Activated CD4-positive, alpha-beta T cell treated with anti-CD3 and anti-CD28 coated beads for 4 hours (primary cell): ENCODE results near the gene KATNAL2.
A peak's percentile ranks its signal among the peaks of the same experiment; 100 is the strongest.

Source experiments
- DNase-seq, 2 donors: peaks; one replicate each; pipeline ENCODE4 v3.0.0-alpha.2; 2020

The KATNAL2 gene

GRCh38 chr18:46917108-46917802, at the start of gene KATNAL2, which contains the start of gene PIAS2:
KATNAL2 (plus strand) TSS chr18:46917602; CDS start chr18:46946873, 29,271 bp downstream.
PIAS2 (minus strand) TSS chr18:46917507; CDS start chr18:46917345, 162 bp downstream.
- DNase-seq = peak; percentile 67 to 72

- no peak for DNase-seq
Measured at GRCh38 chr18:46868169-46868921, 49.1 kb upstream of the KATNAL2 start.

GRCh38 chr18:46877329-46877987, 39.9 kb upstream of the KATNAL2 start:
- DNase-seq = no peak

- DNase-seq = no peak
Measured at GRCh38 chr18:46883180-46883579, 34.2 kb upstream of the KATNAL2 start.

GRCh38 chr18:46886893-46887292, 30.5 kb upstream of the KATNAL2 start:
- DNase-seq = no peak

- DNase-seq = no peak
Measured at GRCh38 chr18:46888965-46889364, 28.4 kb upstream of the KATNAL2 start.

GRCh38 chr18:46891742-46892214, 25.6 kb upstream of the KATNAL2 start:
- no peak for DNase-seq

DNA sequence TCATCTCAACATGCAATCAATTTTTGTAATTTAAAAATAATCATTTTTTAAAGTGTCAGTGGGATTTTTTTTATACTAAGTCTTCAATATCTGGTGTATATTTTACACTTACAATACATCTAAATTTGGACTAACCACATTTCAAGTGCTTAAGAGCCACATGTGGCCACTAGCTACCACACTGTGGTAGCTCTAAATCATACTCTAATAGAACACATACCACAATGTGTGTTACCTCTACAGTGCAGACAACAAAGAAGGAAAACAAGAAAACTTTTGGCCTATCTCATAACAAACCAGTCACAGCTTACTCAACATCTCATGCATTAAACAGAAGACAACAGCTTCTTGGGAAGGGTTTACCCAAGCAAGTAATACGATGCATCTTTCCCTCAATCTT, 24.6 kb upstream of the KATNAL2 start:
- no peak for DNase-seq

GRCh38 chr18:46893360-46893759, 24.0 kb upstream of the KATNAL2 start:
- no peak for DNase-seq

GRCh38 chr18:46894124-46894523, 23.3 kb upstream of the KATNAL2 start:
- DNase-seq = no peak

GRCh38 chr18:46899274-46899948, 18.0 kb upstream of the KATNAL2 start:
- DNase-seq = no peak

DNA sequence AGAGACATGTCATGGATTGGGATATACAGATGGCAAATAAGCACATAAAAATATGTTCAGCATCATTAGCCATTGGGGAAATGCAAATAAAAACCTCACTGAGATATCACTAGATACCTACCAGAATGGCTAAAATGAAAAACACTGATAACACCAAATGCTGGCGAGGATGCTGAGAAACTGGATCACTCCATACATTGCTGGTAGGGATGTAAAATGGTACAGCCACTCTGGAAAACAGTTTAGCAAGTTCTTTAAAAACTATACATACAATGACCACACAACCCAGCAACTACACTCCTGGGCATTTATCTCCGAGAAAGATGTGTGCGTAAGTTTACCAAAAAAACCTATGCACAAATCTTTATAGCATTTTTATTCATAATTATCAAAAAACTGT, 14.0 kb upstream of the KATNAL2 start:
- DNase-seq = no peak

DNA sequence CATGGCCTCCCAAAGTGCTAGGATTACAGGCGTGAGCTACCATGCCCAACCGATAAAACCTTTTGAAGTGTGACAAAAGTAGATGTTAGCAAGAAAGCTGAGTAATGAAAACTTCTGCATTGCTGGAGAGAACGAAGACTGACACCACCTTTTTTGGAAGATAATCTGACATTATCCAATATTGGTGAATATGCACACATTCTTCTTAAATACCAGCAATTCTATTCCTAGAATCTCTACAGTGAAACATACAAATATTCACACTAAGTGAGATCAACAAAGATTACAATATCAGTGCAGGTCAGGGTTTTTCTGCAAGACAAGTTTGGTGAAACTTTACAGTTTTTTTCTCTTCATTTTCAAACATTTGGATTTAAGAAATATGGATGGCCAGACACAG, 7.9 kb upstream of the KATNAL2 start:
- no peak for DNase-seq

GRCh38 chr18:46910856-46911255, 6.5 kb upstream of the KATNAL2 start:
- no peak for DNase-seq

DNA sequence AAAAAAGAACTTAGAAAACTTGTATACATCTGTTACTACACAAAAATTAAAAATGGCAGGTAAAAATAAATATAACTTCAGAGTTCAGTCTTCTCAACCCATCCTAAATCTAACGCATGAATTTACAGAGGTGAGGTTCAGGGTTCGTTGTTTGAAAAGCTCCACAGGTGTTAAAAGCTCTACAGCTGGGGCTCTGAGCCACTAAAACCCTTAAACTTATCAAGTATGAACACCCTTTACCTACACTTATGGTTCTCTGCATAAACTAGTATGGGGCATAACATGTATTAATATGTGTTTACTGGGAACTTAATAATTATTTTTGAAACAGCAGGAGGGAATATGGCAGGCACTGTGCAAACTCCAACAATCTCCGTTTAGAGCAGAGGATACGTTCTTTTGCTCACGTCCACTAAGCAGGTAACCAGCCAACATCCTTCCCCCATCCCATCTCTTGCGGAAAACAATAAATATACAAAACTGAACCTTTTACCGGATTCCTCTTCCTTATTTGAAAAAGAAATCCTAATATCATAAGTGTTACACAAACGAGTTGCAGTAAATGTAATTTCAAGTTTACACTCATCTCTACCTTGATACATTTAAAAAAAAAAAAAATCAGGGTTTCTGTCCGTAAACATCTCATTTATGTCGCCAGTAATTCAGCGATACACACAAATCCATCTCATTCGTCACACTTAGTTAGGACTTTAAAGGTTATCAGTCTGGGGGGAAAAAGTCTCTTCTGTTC, 1.4 kb upstream of the KATNAL2 start:
- DNase-seq = no peak

GRCh38 chr18:46916551-46917107, 773 bp upstream of the KATNAL2 start:
- peak in 1 of 2 donors; percentile 25 for DNase-seq

DNA sequence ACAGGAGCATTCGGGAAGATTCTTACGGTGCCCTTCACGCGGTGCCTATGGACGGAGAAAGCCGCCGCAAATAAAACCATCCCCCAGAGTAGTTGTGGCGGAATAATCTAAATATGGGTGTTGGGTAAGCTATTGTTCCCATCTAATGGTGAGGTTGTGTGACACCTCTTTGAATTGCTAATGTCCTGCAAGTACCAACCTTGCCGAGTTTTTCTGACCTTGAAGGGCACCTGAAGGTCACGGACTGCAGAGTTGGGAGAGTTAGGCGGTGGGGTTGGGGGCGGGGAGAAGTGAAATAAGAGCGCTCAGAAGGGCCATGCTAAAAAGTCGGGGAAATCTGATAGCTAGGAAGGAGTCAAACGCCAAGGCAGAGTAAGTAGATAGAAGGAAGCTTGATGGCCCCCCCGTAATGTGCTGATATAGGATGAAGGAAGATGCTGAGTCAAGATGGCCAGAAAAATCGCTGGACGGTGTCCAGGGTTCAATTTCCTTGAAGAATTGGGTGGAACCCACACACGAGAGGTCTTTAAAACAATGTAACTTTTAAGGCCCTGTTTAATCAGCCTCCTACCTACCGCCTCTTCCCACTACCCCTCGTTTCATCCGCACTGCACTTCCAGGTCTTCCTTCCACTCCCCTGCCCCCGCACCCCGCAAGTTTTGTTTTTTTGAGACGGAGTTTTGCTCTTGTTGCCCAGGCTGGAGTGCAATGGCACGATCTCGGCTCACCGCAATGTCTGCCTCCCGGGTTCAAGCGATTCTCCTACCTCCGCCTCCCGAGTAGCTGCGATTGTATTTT, 600 bp downstream of the KATNAL2 start:
- DNase-seq = peak in 1 of 2 donors; percentile 1

- no peak for DNase-seq
Measured at GRCh38 chr18:46920067-46920466, 2.7 kb downstream of the KATNAL2 start.

DNA sequence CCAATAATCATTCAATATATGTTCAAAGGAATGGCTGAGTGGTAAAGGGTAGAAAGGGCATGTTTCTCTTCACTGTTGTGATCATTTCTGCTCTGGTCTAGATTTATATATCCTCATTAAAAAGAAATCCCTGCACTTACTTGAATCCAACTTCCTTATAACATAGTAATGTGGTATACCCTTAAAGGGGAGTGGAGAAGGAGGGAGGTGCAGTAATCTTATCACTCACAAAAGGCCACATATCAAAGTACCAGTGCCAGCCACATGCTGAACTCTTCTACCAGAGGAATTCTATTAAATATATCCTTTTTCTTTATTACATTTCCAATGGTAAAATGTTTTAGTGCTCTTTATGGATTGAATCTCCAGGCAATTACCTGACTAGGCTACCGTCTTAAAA, 3.3 kb downstream of the KATNAL2 start:
- no peak for DNase-seq

DNA sequence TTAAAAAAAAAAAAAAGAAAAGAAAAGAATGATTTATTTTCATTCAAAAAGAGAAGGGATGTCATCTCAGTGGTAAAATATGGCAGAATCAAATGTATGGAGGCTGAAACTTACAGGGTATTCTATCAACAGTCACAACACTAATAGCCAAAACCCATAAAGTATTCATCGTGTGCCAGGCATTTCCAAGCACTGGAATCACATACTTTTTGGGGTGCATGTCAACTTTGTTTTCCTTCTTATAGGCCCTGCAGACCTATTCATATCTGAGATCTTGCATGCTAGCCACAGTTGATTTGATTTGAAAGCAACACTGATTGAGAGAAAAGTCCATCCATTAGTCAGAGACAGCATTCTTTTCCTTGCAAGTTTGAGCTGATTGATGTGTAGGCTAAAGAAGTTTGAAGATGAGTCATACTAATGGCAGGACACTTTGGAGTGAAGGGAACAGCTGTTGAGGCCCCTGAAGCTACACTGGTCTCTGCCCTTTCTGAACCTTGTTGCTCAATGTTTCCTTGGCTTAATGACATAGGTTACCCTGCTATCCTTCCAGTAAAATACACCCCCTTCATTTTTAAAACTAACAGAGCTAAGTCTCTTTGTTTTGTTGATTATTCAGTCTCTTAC, 22.0 kb downstream of the KATNAL2 start:
- DNase-seq = no peak
